Glutamatergic neuron (in vitro differentiated cells): ENCODE results near the gene TSPAN9. TPM values are rescaled to one million over a fixed set of nuclear protein-coding genes. Genes with fewer than 3 reads are reported as not detected.
A peak's percentile ranks its signal among the peaks of the same experiment; 100 is the strongest.

Source experiments
- DNase-seq: peaks from one replicate; pipeline ENCODE4 v3.0.0; 2022
- H3K27ac Mint-ChIP-seq: one replicate; pipeline ENCODE4 v1.8.0; 2020; ENCODE audit warnings: mild to moderate bottlenecking, mixed read lengths, inconsistent platforms; ENCODE audit not compliant: unreplicated experiment
- H3K27me3 Mint-ChIP-seq: one replicate; pipeline ENCODE4 v1.8.0; 2020; ENCODE audit warnings: mild to moderate bottlenecking, moderate library complexity, mixed read lengths, inconsistent platforms; ENCODE audit not compliant: unreplicated experiment
- H3K36me3 Mint-ChIP-seq: one replicate; pipeline ENCODE4 v1.8.0; 2020; ENCODE audit warnings: mild to moderate bottlenecking, mixed read lengths, inconsistent platforms; ENCODE audit not compliant: unreplicated experiment
- H3K4me1 Mint-ChIP-seq: one replicate; pipeline ENCODE4 v1.8.0; 2020; ENCODE audit warnings: mild to moderate bottlenecking, low read depth, mixed read lengths, inconsistent platforms; ENCODE audit not compliant: unreplicated experiment
- H3K4me3 Mint-ChIP-seq: one replicate; pipeline ENCODE4 v1.8.0; 2020; ENCODE audit warnings: mild to moderate bottlenecking, mixed read lengths, inconsistent platforms; ENCODE audit not compliant: unreplicated experiment
- H3K9me3 Mint-ChIP-seq: one replicate; pipeline ENCODE4 v1.8.0; 2020; ENCODE audit warnings: mild to moderate bottlenecking, moderate library complexity, mixed read lengths, inconsistent platforms; ENCODE audit not compliant: unreplicated experiment
- CTCF ChIP-seq: fragments of 200-600 bp; sonication (generic); IDR thresholded peaks from one replicate; pipeline ENCODE4 v1.5.0; 2021; ENCODE audit not compliant: partially characterized antibody, unreplicated experiment
- total RNA-seq: library from RNA; stranded (reverse); fragmentation: NEBNext Ultra II Directional; extraction: Animal tissue kit (Norgen Biotek cat#: 25700); gene quantifications from one replicate; pipeline ENCODE4 v1.2.1, GENCODE V29; 2021; ENCODE audit not compliant: unreplicated experiment

TSPAN9 gene
- total RNA-seq, 1 donor from 2014 or later: 142 TPM

GRCh38 chr12:3141339-3142321 lies 64.5 kb downstream of the TSPAN9 start:
- Mint-ChIP-seq H3K27me3 (peaks cover 4% of the 10 kb centered on the region), H3K27ac (no peak overlapping the region), H3K36me3 (peaks cover 5% of the 10 kb centered on the region), H3K4me1 (peaks cover 15% of the 10 kb centered on the region), H3K4me3 (no peak overlapping the region), H3K9me3 (peaks cover 2% of the 10 kb centered on the region)
- TF ChIP-seq CTCF: no peak
- DNase-seq: no peak

GRCh38 chr12:3142386-3142785 lies 65.2 kb downstream of the TSPAN9 start:
- no peak for DNase-seq
- TF ChIP-seq CTCF: no peak
- Mint-ChIP-seq H3K4me1 (peaks cover 12% of the 10 kb centered on the region), H3K36me3 (peaks cover 5% of the 10 kb centered on the region), H3K27me3 (peaks cover 4% of the 10 kb centered on the region), H3K27ac (no peak overlapping the region), H3K4me3 (no peak overlapping the region), H3K9me3 (peaks cover 2% of the 10 kb centered on the region)

GRCh38 chr12:3144495-3144894 lies 67.3 kb downstream of the TSPAN9 start:
- no peak for TF ChIP-seq CTCF
- DNase-seq: no peak
- Mint-ChIP-seq H3K4me1 (peaks cover 14% of the 10 kb centered on the region), H3K36me3 (peaks cover 5% of the 10 kb centered on the region), H3K27me3 (peaks cover 8% of the 10 kb centered on the region), H3K9me3 (peaks cover 5% of the 10 kb centered on the region), H3K4me3 (no peak overlapping the region), H3K27ac (no peak overlapping the region)

GRCh38 chr12:3145033-3145432 lies 67.9 kb downstream of the TSPAN9 start:
- no peak for TF ChIP-seq CTCF
- Mint-ChIP-seq H3K27ac (no peak overlapping the region), H3K9me3 (peaks cover 5% of the 10 kb centered on the region), H3K27me3 (peaks cover 8% of the 10 kb centered on the region), H3K4me3 (peak overlapping the region; percentile 8), H3K36me3 (peaks cover 5% of the 10 kb centered on the region), H3K4me1 (peaks cover 15% of the 10 kb centered on the region)
- DNase-seq: no peak
